GM12878 (cell line): ENCODE measurements around the gene RBM15B. TPM values are rescaled to one million over a fixed set of nuclear protein-coding genes. Genes with fewer than 3 reads are reported as not detected.

ENCODE experiments used
- CHD4 ChIP-seq: fragments of 200-600 bp; sonication (generic); IDR thresholded peaks from 2 replicates; pipeline ENCODE4 v1.6.1; 2016; ENCODE audit warnings: mild to moderate bottlenecking
- DPF2 ChIP-seq: fragments of 450-650 bp; IDR thresholded peaks from 2 replicates; pipeline ENCODE4 v1.6.1; 2017; ENCODE audit warnings: mild to moderate bottlenecking
- ETV6 ChIP-seq, 2 experiments: fragments of 450-650 bp in 1 of 2; IDR thresholded peaks in 1 of 2; conservative IDR thresholded peaks in 1 of 2; 2 replicates each; pipeline ENCODE4 v1.6.1; 2014; ENCODE audit warnings: antibody characterized with exemption in 1 of 2, borderline replicate concordance in 1 of 2, low read depth in 1 of 2, mild to moderate bottlenecking in 1 of 2, moderate library complexity in 1 of 2
- FOXK2 ChIP-seq: fragments of 450-650 bp; IDR thresholded peaks from 2 replicates; pipeline ENCODE4 v1.6.1; 2017; ENCODE audit warnings: mild to moderate bottlenecking, moderate library complexity
- NR2C1 ChIP-seq: fragments of 450-650 bp; IDR thresholded peaks from 2 replicates; pipeline ENCODE4 v1.6.1; 2017; ENCODE audit warnings: antibody characterized with exemption, mild to moderate bottlenecking, moderate library complexity
- PAX8 ChIP-seq: fragments of 450-650 bp; IDR thresholded peaks from 2 replicates; pipeline ENCODE4 v1.6.1; 2017; ENCODE audit warnings: mild to moderate bottlenecking, moderate library complexity
- RAD21 ChIP-seq: IDR thresholded peaks from 2 replicates; pipeline ENCODE4 v1.6.1; 2011; ENCODE audit warnings: mild to moderate bottlenecking, low read depth, low read length, moderate library complexity; ENCODE audit not compliant: insufficient read depth
- RBBP5 ChIP-seq: fragments of 200-600 bp; sonication (generic); conservative IDR thresholded peaks from 2 replicates; pipeline ENCODE4 v1.6.1; 2016
- RCOR1 ChIP-seq: conservative IDR thresholded peaks from 2 replicates; pipeline ENCODE4 v1.6.1; 2012; ENCODE audit warnings: low read depth, low read length, improper control_type of control experiment
- SUPT20H ChIP-seq: IDR thresholded peaks from 2 replicates; pipeline ENCODE4 v1.6.1; 2011; ENCODE audit warnings: low read depth, mild to moderate bottlenecking, low read length, moderate library complexity, borderline replicate concordance; ENCODE audit not compliant: control insufficient read depth
- TAF1 ChIP-seq: IDR thresholded peaks from 2 replicates; pipeline ENCODE4 v1.6.1; 2011; ENCODE audit warnings: mild to moderate bottlenecking, low read depth, low read length, borderline replicate concordance
- ZNF207 ChIP-seq: fragments of 450-650 bp; IDR thresholded peaks from 2 replicates; pipeline ENCODE4 v1.6.1; 2014; ENCODE audit warnings: antibody characterized with exemption, mild to moderate bottlenecking, borderline replicate concordance
- polyA plus RNA-seq, 11 experiments: library from polyadenylated mRNA; depleted of rRNA in 4 of 11; unstranded in 6 of 11; stranded (reverse) in 5 of 11; fragments of >200 nt; fragmentation: Nextera tagmentation in 4 of 11; fragmentation: Illumina TruSeq in 1 of 11; extraction: Ambion mirVana in 4 of 11; extraction: Trizol in 1 of 11; gene quantifications; 1 replicate in 1 of 11; 2 replicates in 10 of 11; pipeline versions ENCODE4 v1.2.1 to v1.2.3, GENCODE V29; 2011 to 2016; ENCODE audit warnings: inconsistent platforms in 2 of 11, missing spikeins in 2 of 11, low read depth in 1 of 11
- total RNA-seq, 4 experiments: library from RNA; depleted of rRNA in 3 of 4; stranded (reverse); fragments of >200 nt in 3 of 4; fragmentation: Illumina TruSeq in 1 of 4; extraction: Trizol in 1 of 4; gene quantifications; 2 replicates each; pipeline versions ENCODE4 v1.2.1 to v1.2.3, GENCODE V29; 2013 to 2021
- TF ChIP-seq, protein P1 (sequence below): fragments of 450-650 bp; formaldehyde crosslinking; IDR thresholded peaks from 2 replicates; pipeline ENCODE4 v1.5.0; 2022; ENCODE audit warnings: mild to moderate bottlenecking, missing genetic modification characterization
- TF ChIP-seq, protein P2 (sequence below): fragments of 450-650 bp; IDR thresholded peaks from 2 replicates; pipeline ENCODE4 v1.6.1; 2017; ENCODE audit warnings: mild to moderate bottlenecking
- TF ChIP-seq, protein P3 (sequence below): fragments of 150-350 bp; IDR thresholded peaks from 2 replicates; pipeline ENCODE4 v1.6.1; 2016; ENCODE audit warnings: low read depth, low read length
- TF ChIP-seq, protein P4 (sequence below): fragments of 150-350 bp; IDR thresholded peaks from 2 replicates; pipeline ENCODE4 v1.6.1; 2014; ENCODE audit warnings: mild to moderate bottlenecking, low read depth, low read length
- TF ChIP-seq, protein P5 (sequence below): fragments of 450-650 bp; IDR thresholded peaks from 2 replicates; pipeline ENCODE4 v1.6.1; 2017; ENCODE audit warnings: antibody characterized with exemption, mild to moderate bottlenecking, moderate library complexity

Gene RBM15B
- total and polyA plus RNA-seq, 10 of the 15 experiments (the other 5 are each of a cell fraction or from before 2014, with no cell fraction given): 2.4 to 34.5 (median 19.1) TPM

DNA sequence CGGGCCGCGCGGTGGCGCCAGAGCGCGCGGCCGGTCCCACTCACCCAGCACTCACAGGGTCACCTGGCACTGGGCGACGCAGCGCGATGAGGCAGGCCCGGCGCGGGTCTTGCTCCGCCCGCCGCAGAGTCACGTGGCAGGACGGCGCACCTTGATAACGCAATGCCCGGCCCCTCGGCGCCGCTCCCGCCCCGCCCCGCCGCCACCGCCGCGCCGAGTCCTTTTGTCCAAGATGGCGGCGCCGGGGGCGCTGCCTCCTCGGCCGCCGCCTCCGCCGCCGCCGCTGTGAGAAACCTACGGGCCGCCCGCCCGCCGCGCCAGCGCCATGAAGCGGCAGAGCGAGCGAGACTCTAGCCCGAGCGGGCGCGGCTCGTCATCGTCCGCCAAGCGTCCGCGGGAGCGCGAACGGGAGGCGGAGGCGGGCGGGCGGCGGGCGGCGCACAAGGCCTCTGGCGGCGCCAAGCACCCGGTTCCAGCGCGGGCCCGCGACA, at the start of gene RBM15B (continued):
- TF ChIP-seq CHD4 (no peak), FOXK2 (no peak), TAF1 (peak; percentile 78; the same call in 1 of the 2 replicates), PAX8 (no peak), RCOR1 (no peak), NR2C1 (peak; percentile 77), RBBP5 (no peak), RAD21 (peak; percentile 44; the same call in 1 of the 2 replicates), SUPT20H (no peak), DPF2 (peak; percentile 74; the same call in 1 of the 2 replicates), ETV6 (conservative IDR thresholded peaks at IDR 0.05 in 1 of 2, IDR thresholded peaks at IDR 0.05 in 1 of 2; ENCODE audit: borderline replicate concordance in 1 of 2, low read depth in 1 of 2) (no peak), ZNF207 (no peak; the same call in 1 of the 2 replicates)
- TF ChIP-seq, protein P1, sequence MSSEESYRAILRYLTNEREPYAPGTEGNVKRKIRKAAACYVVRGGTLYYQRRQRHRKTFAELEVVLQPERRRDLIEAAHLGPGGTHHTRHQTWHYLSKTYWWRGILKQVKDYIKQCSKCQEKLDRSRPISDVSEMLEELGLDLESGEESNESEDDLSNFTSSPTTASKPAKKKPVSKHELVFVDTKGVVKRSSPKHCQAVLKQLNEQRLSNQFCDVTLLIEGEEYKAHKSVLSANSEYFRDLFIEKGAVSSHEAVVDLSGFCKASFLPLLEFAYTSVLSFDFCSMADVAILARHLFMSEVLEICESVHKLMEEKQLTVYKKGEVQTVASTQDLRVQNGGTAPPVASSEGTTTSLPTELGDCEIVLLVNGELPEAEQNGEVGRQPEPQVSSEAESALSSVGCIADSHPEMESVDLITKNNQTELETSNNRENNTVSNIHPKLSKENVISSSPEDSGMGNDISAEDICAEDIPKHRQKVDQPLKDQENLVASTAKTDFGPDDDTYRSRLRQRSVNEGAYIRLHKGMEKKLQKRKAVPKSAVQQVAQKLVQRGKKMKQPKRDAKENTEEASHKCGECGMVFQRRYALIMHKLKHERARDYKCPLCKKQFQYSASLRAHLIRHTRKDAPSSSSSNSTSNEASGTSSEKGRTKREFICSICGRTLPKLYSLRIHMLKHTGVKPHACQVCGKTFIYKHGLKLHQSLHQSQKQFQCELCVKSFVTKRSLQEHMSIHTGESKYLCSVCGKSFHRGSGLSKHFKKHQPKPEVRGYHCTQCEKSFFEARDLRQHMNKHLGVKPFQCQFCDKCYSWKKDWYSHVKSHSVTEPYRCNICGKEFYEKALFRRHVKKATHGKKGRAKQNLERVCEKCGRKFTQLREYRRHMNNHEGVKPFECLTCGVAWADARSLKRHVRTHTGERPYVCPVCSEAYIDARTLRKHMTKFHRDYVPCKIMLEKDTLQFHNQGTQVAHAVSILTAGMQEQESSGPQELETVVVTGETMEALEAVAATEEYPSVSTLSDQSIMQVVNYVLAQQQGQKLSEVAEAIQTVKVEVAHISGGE (CRISPR knock-in tag): no peak
- TF ChIP-seq, protein P2, sequence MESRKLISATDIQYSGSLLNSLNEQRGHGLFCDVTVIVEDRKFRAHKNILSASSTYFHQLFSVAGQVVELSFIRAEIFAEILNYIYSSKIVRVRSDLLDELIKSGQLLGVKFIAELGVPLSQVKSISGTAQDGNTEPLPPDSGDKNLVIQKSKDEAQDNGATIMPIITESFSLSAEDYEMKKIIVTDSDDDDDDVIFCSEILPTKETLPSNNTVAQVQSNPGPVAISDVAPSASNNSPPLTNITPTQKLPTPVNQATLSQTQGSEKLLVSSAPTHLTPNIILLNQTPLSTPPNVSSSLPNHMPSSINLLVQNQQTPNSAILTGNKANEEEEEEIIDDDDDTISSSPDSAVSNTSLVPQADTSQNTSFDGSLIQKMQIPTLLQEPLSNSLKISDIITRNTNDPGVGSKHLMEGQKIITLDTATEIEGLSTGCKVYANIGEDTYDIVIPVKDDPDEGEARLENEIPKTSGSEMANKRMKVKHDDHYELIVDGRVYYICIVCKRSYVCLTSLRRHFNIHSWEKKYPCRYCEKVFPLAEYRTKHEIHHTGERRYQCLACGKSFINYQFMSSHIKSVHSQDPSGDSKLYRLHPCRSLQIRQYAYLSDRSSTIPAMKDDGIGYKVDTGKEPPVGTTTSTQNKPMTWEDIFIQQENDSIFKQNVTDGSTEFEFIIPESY: no peak
- TF ChIP-seq, protein P3, sequence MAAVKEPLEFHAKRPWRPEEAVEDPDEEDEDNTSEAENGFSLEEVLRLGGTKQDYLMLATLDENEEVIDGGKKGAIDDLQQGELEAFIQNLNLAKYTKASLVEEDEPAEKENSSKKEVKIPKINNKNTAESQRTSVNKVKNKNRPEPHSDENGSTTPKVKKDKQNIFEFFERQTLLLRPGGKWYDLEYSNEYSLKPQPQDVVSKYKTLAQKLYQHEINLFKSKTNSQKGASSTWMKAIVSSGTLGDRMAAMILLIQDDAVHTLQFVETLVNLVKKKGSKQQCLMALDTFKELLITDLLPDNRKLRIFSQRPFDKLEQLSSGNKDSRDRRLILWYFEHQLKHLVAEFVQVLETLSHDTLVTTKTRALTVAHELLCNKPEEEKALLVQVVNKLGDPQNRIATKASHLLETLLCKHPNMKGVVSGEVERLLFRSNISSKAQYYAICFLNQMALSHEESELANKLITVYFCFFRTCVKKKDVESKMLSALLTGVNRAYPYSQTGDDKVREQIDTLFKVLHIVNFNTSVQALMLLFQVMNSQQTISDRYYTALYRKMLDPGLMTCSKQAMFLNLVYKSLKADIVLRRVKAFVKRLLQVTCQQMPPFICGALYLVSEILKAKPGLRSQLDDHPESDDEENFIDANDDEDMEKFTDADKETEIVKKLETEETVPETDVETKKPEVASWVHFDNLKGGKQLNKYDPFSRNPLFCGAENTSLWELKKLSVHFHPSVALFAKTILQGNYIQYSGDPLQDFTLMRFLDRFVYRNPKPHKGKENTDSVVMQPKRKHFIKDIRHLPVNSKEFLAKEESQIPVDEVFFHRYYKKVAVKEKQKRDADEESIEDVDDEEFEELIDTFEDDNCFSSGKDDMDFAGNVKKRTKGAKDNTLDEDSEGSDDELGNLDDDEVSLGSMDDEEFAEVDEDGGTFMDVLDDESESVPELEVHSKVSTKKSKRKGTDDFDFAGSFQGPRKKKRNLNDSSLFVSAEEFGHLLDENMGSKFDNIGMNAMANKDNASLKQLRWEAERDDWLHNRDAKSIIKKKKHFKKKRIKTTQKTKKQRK: no peak
- TF ChIP-seq, protein P4, sequence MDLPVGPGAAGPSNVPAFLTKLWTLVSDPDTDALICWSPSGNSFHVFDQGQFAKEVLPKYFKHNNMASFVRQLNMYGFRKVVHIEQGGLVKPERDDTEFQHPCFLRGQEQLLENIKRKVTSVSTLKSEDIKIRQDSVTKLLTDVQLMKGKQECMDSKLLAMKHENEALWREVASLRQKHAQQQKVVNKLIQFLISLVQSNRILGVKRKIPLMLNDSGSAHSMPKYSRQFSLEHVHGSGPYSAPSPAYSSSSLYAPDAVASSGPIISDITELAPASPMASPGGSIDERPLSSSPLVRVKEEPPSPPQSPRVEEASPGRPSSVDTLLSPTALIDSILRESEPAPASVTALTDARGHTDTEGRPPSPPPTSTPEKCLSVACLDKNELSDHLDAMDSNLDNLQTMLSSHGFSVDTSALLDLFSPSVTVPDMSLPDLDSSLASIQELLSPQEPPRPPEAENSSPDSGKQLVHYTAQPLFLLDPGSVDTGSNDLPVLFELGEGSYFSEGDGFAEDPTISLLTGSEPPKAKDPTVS: no peak; the same call in 1 of the 2 replicates
- TF ChIP-seq, protein P5, sequence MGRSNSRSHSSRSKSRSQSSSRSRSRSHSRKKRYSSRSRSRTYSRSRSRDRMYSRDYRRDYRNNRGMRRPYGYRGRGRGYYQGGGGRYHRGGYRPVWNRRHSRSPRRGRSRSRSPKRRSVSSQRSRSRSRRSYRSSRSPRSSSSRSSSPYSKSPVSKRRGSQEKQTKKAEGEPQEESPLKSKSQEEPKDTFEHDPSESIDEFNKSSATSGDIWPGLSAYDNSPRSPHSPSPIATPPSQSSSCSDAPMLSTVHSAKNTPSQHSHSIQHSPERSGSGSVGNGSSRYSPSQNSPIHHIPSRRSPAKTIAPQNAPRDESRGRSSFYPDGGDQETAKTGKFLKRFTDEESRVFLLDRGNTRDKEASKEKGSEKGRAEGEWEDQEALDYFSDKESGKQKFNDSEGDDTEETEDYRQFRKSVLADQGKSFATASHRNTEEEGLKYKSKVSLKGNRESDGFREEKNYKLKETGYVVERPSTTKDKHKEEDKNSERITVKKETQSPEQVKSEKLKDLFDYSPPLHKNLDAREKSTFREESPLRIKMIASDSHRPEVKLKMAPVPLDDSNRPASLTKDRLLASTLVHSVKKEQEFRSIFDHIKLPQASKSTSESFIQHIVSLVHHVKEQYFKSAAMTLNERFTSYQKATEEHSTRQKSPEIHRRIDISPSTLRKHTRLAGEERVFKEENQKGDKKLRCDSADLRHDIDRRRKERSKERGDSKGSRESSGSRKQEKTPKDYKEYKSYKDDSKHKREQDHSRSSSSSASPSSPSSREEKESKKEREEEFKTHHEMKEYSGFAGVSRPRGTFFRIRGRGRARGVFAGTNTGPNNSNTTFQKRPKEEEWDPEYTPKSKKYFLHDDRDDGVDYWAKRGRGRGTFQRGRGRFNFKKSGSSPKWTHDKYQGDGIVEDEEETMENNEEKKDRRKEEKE: no peak
